HL-60 (cell line): ENCODE measurements around the gene HDAC1.

ENCODE experiments used
- SPI1 ChIP-seq: IDR thresholded peaks from 2 replicates; pipeline ENCODE4 v1.6.1; 2012; ENCODE audit warnings: low read depth, mild to moderate bottlenecking, borderline replicate concordance
- TF ChIP-seq, protein P1 (sequence below): IDR thresholded peaks from one replicate; pipeline ENCODE4 v1.5.1; 2011; ENCODE audit warnings: low read length, control low read depth, inconsistent platforms; ENCODE audit not compliant: insufficient read depth

DNA sequence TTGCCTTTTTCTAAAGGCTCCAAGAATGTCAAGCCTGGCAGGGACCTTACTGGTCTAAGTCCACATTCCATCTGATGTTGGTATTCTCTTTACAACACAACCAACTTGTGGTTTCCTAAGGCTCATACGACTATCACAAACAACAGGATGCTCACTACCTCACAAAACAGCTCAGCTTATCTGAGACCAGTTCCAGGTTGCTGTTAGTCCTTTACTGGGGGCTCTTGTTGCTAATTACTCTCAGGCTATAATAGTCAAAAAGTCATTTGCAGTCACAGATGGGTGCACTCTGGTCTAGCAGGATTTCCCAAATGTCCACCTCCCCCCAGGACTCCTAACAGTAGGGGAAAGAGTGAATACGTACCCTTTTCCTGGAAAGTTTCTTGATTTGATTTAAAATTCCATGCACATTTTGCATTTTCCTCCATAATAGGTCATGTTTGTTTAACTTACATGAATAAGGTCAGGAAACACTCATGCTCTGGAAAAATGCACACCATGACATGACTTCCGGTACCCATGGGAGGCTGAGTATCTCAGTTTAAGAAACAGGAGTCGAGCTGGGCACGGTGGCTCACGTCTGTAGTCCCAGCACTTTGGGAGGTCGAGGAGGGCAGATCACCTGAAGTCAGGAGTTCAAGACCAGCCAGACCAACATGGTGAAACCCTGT, 24.8 kb upstream of the HDAC1 start:
- TF ChIP-seq, protein P1, sequence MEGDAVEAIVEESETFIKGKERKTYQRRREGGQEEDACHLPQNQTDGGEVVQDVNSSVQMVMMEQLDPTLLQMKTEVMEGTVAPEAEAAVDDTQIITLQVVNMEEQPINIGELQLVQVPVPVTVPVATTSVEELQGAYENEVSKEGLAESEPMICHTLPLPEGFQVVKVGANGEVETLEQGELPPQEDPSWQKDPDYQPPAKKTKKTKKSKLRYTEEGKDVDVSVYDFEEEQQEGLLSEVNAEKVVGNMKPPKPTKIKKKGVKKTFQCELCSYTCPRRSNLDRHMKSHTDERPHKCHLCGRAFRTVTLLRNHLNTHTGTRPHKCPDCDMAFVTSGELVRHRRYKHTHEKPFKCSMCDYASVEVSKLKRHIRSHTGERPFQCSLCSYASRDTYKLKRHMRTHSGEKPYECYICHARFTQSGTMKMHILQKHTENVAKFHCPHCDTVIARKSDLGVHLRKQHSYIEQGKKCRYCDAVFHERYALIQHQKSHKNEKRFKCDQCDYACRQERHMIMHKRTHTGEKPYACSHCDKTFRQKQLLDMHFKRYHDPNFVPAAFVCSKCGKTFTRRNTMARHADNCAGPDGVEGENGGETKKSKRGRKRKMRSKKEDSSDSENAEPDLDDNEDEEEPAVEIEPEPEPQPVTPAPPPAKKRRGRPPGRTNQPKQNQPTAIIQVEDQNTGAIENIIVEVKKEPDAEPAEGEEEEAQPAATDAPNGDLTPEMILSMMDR, result no peak
- TF ChIP-seq SPI1, result no peak
